Pancreas (tissue), 10 donors: ENCODE measurements around the gene TRA2B. TPM values are rescaled to one million over a fixed set of nuclear protein-coding genes. Genes with fewer than 3 reads are reported as not detected.

ENCODE experiments used
- ATAC-seq, 4 donors: fragments of 200-7000 bp; cut with Tn5 transposase; one replicate each; pipeline versions ENCODE4 v1.8.0 to v1.9.1; 2020; ENCODE audit warnings: mild to moderate bottlenecking in 4 of 4, moderate library complexity in 4 of 4
- DNase-seq, 6 donors: peaks; one replicate each; pipeline ENCODE4 v3.0.0-alpha.2; 2020
- FAIRE-seq: peaks from 2 replicates; lab custom pipeline; 2012; peaks lifted over from hg19 to GRCh38; lab: Jason Lieb, UNC
- H3K27ac ChIP-seq, 4 donors: fragments of 200-600 bp; sonication (generic); 1 replicate in 3 of 4; 2 replicates in 1 of 4; pipeline versions ENCODE4 v1.5.0 to v1.8.0; 2020
- H3K27me3 ChIP-seq, 4 donors: fragments of 200-600 bp; one replicate each; pipeline ENCODE4 v1.8.0; 2021
- H3K36me3 ChIP-seq, 3 donors: fragments of 200-600 bp; sonication (generic) in 1 of 3; one replicate each; pipeline versions ENCODE4 v1.5.0 to v1.8.0; 2020 to 2021
- H3K4me1 ChIP-seq, 3 donors: fragments of 200-600 bp; one replicate each; pipeline ENCODE4 v1.8.0; 2021
- H3K4me3 ChIP-seq, 4 donors: fragments of 200-600 bp; sonication (generic) in 2 of 4; one replicate each; pipeline versions ENCODE4 v1.5.0 to v1.8.0; 2020 to 2021
- H3K9me3 ChIP-seq, 4 donors: fragments of 200-600 bp; one replicate each; pipeline ENCODE4 v1.8.0; 2021
- CTCF ChIP-seq, 4 donors: fragments of 200-600 bp; sonication (generic) in 3 of 4; IDR thresholded peaks; one replicate each; pipeline versions ENCODE4 v1.5.0 to v1.8.0; 2021; ENCODE audit warnings: antibody characterized with exemption in 4 of 4
- WGBS, 2 donors: extraction: QIAGEN DNeasy Blood & Tissue Kit; methylation state at CpG; one replicate each; pipeline ENCODE4 v1.1.7; 2013; 5-methylcytosine and 5-hydroxymethylcytosine counted together
- intact Hi-C, 3 donors: fragments of 100-400 bp; cut with DNase I; formaldehyde crosslinking; loops; one replicate each; pipeline versions ENCODE4 v1.11.1 to v1.14.2; 2022
- polyA plus RNA-seq, 2 donors: library from polyadenylated mRNA; stranded (reverse); fragments of 200-250 nt; gene quantifications; one replicate each; pipeline ENCODE4 v1.2.3, GENCODE V29; 2013
- total RNA-seq, 6 donors: library from RNA; stranded (reverse); fragmentation: NEBNext Ultra II Directional in 4 of 6; extraction: Animal tissue kit (Norgen Biotek cat#: 25700) in 4 of 6; gene quantifications; one replicate each; pipeline versions ENCODE4 v1.2.1 to v1.2.4, GENCODE V29; 2021 to 2023
- donor health status: healthy with polysubstance abuse.
- donor health status: DM: no; HTN: no; CAD: no; lungs with moderate emphysema.
- donor health status: DM: no; HTN: no; CAD: no.
- donor health status: control.
- donor health status: control.
- donor health status: Bipolar disorder and iron deficiency.
- donor health status: DM: yes; HTN: yes; CAD: no.
- donor health status: DM: no; HTN: no; CAD: no.
- donor health status: DM: no; HTN: no; CAD: no.
- donor health status: DM: yes; HTN: yes; CAD: no.

TRA2B gene
- total RNA-seq = 10 to 100 TPM; 27.4 to 59.1 (median 47.3) TPM
- polyA plus RNA-seq = 10 to 100 TPM; 44.1 to 79.2 TPM

GRCh38 chr3:185937689-185938374 is at the start of gene TRA2B:
Gene TRA2B (minus strand): TSS chr3:185938014. CDS start chr3:185937860, 154 bp downstream.
- intact Hi-C loops = no loop called here
- peaks cover under 1 to 32% (median 14%) of the 10 kb centered on the region in 3 donors for H3K4me1 ChIP-seq
- peak; percentile 97 to 99 (median 99) for DNase-seq
- ATAC-seq = peak; percentile 92 to 97 (median 95)
- H3K9me3 ChIP-seq = no peaks in the 10 kb centered on the region
- TF ChIP-seq CTCF (IDR thresholded peaks at IDR 0.05) = no peak
- whole genome bisulfite sequencing, 2 donors = 2 to 3% methylated on average over 53 to 55 of the region's 55 CpGs
- peak within 1 kb of the TSS; percentile 65 to 99 (median 84) for H3K4me3 ChIP-seq
- H3K27me3 ChIP-seq = no peaks in the 10 kb centered on the region
- peak within 1 kb of the TSS; percentile 95 to 100 (median 98) for H3K27ac ChIP-seq
- FAIRE-seq = peak; percentile 47
- no peaks in the 10 kb centered on the region for H3K36me3 ChIP-seq

GRCh38 chr3:185986198-185986777 is 48.5 kb upstream of the TRA2B start:
- no peaks in the 10 kb centered on the region for H3K27me3 ChIP-seq
- 86 to 89% methylated on average over 23 of the region's 23 CpGs for WGBS, 2 donors
- no peak overlapping the region for H3K4me3 ChIP-seq
- DNase-seq (no peak), FAIRE-seq (no peak), ATAC-seq (no peak)
- no peaks in the 10 kb centered on the region for H3K4me1 ChIP-seq
- TF ChIP-seq CTCF (IDR thresholded peaks at IDR 0.05) = no peak
- intact Hi-C loops = loop anchor here in 1 of 3 donors (10.0 kb wide), 1 partner anchor 549 kb away; no protein-coding TSS in a partner anchor
- no peaks in the 10 kb centered on the region for H3K9me3 ChIP-seq
- no peaks in the 10 kb centered on the region for H3K36me3 ChIP-seq
- H3K27ac ChIP-seq = no peak overlapping the region

- intact Hi-C loops = loop anchor here in 2 of 3 donors (5.0 to 10.0 kb wide), 2 partner anchors 258 to 551 kb away; no protein-coding TSS in a partner anchor
Observed at GRCh38 chr3:185984203-185984602, 46.4 kb upstream of the TRA2B start.

GRCh38 chr3:185983495-185984141 is 45.8 kb upstream of the TRA2B start:
- no peaks in the 10 kb centered on the region for H3K36me3 ChIP-seq
- H3K4me3 ChIP-seq = no peak overlapping the region
- peak; percentile 84 to 93 (median 88) for TF ChIP-seq CTCF (IDR thresholded peaks at IDR 0.05)
- no peak overlapping the region for H3K27ac ChIP-seq
- FAIRE-seq = no peak
- no peaks in the 10 kb centered on the region for H3K4me1 ChIP-seq
- intact Hi-C loops = loop anchor here in 2 of 3 donors (5.0 to 10.0 kb wide), 2 partner anchors 259 to 551 kb away; no protein-coding TSS in a partner anchor
- H3K9me3 ChIP-seq = no peaks in the 10 kb centered on the region
- WGBS, 2 donors = 17% methylated on average over 23 of the region's 23 CpGs
- peak; percentile 93 to 99 (median 98) for ATAC-seq
- H3K27me3 ChIP-seq = no peaks in the 10 kb centered on the region
- DNase-seq = peak; percentile 54 to 86 (median 71)

More at GRCh38 chr3:185984203-185984602, 46.4 kb upstream of the TRA2B start:
- no peaks in the 10 kb centered on the region for H3K9me3 ChIP-seq
- no peak overlapping the region for H3K27ac ChIP-seq
- DNase-seq = no peak
- whole genome bisulfite sequencing, 2 donors = 66 to 68% methylated on average over 3 of the region's 3 CpGs
- peak in 2 of 4 donors; percentile 7 to 21 for ATAC-seq
- no peak overlapping the region for H3K4me3 ChIP-seq
- TF ChIP-seq CTCF (IDR thresholded peaks at IDR 0.05) = no peak
- H3K36me3 ChIP-seq = no peaks in the 10 kb centered on the region
- no peak for FAIRE-seq
- no peaks in the 10 kb centered on the region for H3K4me1 ChIP-seq
- no peaks in the 10 kb centered on the region for H3K27me3 ChIP-seq
